ENCODE measurements around the gene PEAK1. TPM values are rescaled to one million over a fixed set of nuclear protein-coding genes. Genes with fewer than 3 reads are reported as not detected.
"Not testable (repeated sequence)": the region's sequence is repeated elsewhere in the genome, so short reads cannot be mapped to it uniquely, and the experiment has no call there.

Gene PEAK1
- total RNA-seq, 2 donors from 2014 or later = 26.2 to 27.0 TPM

DNA sequence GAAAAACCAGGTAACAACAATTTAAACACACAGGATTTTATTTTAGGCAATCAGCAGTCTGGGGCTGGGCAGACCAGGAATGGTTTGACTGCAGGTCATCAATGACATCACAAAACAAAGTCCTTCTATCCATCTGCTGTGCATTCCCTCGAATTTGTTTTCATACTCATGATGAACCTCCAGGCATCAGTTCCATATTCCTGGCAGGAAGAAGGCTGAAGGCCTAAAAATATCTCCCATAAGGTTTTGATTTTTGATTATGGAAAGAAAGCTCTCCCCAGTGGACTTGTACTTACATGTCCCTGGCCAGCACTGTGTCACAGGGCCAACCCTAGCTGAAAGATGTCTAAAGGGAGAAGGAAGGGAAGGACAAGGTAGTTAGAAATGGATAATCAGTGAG lies 107.4 kb downstream of the PEAK1 start:
- ATAC-seq (no peak), DNase-seq (ENCODE audit: low spot score in 2 of 2) (no peak)
- H3K9me3 Mint-ChIP-seq = no peaks in the 10 kb centered on the region
- no peaks in the 10 kb centered on the region for H3K36me3 Mint-ChIP-seq
- H3K27ac Mint-ChIP-seq = no peak overlapping the region

DNA sequence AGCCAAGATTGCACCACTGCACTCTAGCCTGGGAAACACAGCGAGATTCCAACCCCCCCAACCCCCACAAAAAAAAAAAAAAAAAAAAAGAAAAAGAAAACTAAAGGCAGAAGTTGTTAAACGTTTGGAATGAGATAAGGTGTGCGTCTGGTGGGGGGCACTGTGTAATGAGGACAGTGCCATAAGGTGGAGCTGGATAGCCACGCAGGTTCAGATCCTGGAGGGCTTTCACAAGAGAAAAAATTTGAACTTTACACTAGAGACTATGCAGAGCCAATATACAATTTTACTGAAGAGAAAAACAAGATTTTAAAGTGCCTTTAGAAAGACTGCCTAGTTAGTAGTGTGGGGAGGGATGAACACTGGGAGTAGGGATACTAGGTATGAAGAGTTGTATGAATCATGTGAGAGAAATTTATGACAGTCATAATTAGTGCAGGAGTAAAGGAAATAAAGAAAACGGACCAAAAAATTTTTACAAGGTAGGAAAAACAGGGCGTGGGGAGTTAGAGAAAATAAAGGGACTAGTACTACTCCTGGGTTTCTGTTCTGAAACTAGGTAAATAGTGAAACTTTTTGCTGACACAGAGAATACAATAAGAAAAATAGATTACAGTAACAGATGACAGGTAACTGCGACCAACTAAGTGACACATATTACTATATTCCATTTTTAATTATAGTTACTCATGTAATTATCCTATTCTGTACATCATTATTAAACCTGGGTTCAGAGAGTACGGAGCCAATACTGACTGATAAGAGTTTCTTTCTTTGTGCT lies 108.1 kb downstream of the PEAK1 start:
- no peaks in the 10 kb centered on the region for H3K36me3 Mint-ChIP-seq
- ATAC-seq (no peak), DNase-seq (ENCODE audit: low spot score in 2 of 2) (no peak)
- no peaks in the 10 kb centered on the region for H3K9me3 Mint-ChIP-seq
- H3K27ac Mint-ChIP-seq = no peak overlapping the region

- Mint-ChIP-seq H3K27ac (no peak overlapping the region), H3K9me3 (no peaks in the 10 kb centered on the region), H3K36me3 (no peaks in the 10 kb centered on the region)
- ATAC-seq (no peak), DNase-seq (ENCODE audit: low spot score in 2 of 2) (no peak)
These were observed 108.9 kb downstream of the PEAK1 start for GRCh38 chr15:77311020-77311419.

DNA sequence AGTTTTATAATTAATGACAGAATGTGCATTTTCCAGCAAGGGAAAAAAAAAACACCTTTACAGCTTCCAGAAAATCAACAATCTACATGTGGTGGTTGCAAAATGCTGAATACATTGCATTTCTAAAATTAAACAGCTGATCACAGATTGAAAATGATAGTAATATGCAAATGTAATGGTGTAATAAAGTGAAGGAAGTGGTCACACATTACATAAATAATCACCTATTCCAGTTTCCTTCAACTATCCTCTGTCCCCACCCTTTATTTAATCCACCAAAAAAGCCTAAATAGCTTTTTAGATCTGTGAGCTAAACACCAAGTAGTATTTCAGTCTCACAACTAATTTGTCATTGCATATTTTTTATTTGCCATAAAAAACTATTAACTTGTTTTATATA lies 110.5 kb downstream of the PEAK1 start:
- ATAC-seq = no peak
- no peak for DNase-seq (ENCODE audit: low spot score in 2 of 2)
- Mint-ChIP-seq H3K27ac (no peak overlapping the region), H3K9me3 (no peaks in the 10 kb centered on the region), H3K36me3 (no peaks in the 10 kb centered on the region)

DNA sequence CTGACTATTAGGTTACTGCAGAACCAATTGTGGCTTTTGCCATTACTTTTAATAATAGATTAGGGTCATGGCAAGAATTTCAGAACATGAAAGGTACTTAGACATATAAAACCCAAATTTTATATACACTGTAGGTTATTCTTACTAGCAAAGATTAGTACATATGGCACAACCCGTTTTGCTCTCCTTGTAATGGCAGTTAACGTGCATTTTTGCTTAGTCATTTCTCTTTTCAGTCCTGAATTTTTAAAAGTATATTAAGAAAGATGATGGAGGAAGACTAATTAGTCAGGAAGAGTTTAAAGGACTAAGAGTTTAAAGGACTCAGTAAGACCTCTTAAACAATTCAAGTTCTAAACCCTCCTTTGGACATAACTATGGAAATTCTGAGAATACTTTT lies 114.0 kb downstream of the PEAK1 start:
- DNase-seq (ENCODE audit: low spot score in 2 of 2) (no peak), ATAC-seq (no peak)
- no peaks in the 10 kb centered on the region for H3K36me3 Mint-ChIP-seq
- H3K9me3 Mint-ChIP-seq = no peaks in the 10 kb centered on the region
- no peak overlapping the region for H3K27ac Mint-ChIP-seq

GRCh38 chr15:77296773-77297337 lies 123.0 kb downstream of the PEAK1 start:
- ATAC-seq (no peak), DNase-seq (ENCODE audit: low spot score in 2 of 2) (no peak)
- Mint-ChIP-seq H3K27ac (peak overlapping the region in 1 of 2 donors; percentile 12), H3K9me3 (no peaks in the 10 kb centered on the region), H3K36me3 (no peaks in the 10 kb centered on the region)

DNA sequence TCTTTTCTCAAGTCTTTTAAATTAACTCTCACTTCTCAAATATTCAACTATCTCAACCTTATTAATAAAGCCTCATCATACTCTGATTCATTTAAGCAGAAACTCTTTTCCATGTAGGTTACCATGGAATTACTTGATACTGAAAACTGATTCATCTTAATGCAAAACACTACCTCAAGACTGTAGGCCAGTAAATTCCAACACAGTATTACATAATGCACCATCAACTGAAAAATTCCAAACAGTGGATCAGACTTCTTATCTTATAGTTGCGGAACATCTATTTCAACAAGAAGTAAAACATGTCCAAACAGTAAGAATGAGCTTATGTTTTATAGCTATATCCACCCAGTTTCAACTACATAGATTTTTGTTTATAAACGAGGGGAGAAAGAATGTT lies 124.5 kb downstream of the PEAK1 start:
- no peaks in the 10 kb centered on the region for H3K9me3 Mint-ChIP-seq
- no peak overlapping the region for H3K27ac Mint-ChIP-seq
- no peak for DNase-seq (ENCODE audit: low spot score in 2 of 2)
- H3K36me3 Mint-ChIP-seq = no peaks in the 10 kb centered on the region
- ATAC-seq = no peak

DNA sequence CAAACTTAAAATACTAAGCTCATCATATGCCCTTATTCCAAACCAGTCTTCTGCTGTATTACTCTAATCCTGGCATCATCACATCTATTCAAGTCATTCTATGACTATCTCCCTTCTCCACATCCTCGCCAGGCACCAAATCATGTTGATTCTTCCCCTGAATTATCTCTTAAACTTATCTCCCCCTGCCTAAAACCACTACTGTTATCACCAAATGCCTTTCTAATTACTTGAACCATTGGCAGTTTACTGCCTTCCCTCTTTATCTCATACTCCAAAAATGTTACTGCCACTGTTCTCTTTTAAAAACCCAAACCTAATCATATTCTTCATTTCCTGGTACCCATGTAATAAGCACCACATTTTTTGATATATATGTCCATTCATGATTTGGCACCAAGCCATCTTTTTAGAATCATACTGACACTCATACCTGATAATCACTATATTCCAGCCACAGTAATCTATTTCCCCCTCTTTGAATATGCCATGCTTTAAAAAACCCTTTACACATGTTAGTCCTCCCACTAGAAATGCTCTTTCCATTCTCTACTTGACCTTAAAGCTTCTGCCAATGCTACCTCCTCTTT lies 126.8 kb downstream of the PEAK1 start:
- no peak for ATAC-seq
- no peaks in the 10 kb centered on the region for H3K36me3 Mint-ChIP-seq
- DNase-seq (ENCODE audit: low spot score in 2 of 2) = no peak
- H3K9me3 Mint-ChIP-seq = no peaks in the 10 kb centered on the region
- H3K27ac Mint-ChIP-seq = no peak overlapping the region

- DNase-seq (ENCODE audit: low spot score in 2 of 2) (no peak), ATAC-seq (no peak)
- Mint-ChIP-seq H3K9me3 (no peaks in the 10 kb centered on the region), H3K27ac (no peak overlapping the region), H3K36me3 (no peaks in the 10 kb centered on the region)
These were observed 128.8 kb downstream of the PEAK1 start for GRCh38 chr15:77291107-77291506.

GRCh38 chr15:77287385-77287784 lies 132.5 kb downstream of the PEAK1 start:
- ATAC-seq (no peak), DNase-seq (ENCODE audit: low spot score in 2 of 2) (no peak)
- Mint-ChIP-seq H3K36me3 (no peaks in the 10 kb centered on the region), H3K27ac (no peak overlapping the region), H3K9me3 (no peaks in the 10 kb centered on the region)

- Mint-ChIP-seq H3K36me3 (no peaks in the 10 kb centered on the region), H3K9me3 (no peaks in the 10 kb centered on the region), H3K27ac (no peak overlapping the region)
- ATAC-seq (no peak), DNase-seq (ENCODE audit: low spot score in 2 of 2) (no peak)
These were observed 134.6 kb downstream of the PEAK1 start for GRCh38 chr15:77285057-77285997.

DNA sequence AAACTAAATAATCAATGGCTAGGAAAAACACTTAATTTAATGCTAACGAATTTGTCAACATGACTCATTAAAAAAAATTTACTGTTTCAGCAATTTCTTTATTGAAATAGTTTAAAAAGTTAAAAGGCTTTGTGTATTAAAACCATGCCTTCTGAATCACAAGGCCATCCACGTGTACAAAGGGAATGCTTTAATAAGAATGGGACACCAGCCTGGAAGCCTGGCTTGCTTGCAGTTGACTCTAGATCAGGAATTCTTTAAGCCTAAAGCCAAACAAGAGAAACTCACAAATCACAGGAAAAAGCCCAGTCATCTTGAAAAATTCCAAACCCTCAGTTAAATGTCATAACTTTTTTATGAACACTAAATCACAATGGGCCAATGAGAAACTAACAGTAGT lies 137.6 kb downstream of the PEAK1 start:
- no peak overlapping the region for H3K27ac Mint-ChIP-seq
- ATAC-seq (no peak), DNase-seq (ENCODE audit: low spot score in 2 of 2) (no peak)
- no peaks in the 10 kb centered on the region for H3K36me3 Mint-ChIP-seq
- no peaks in the 10 kb centered on the region for H3K9me3 Mint-ChIP-seq

DNA sequence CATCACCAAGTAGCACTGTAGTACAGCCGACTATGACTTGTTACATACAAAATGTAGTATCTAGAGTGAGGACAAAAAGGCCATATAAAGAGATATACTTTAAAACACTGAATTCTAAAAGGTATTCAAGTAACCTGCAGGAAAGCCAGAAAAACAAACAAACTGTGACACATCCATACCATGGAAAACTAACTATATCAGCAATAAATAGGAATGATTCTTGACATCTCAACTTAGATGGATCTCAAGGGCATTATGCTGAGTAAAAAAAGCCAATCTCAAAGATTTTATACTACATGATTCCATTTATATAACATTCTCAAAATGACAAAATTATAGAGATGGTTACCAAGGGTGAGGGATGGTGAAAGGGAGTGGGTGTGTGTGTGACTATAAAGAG lies 143.0 kb downstream of the PEAK1 start:
- Mint-ChIP-seq H3K9me3 (peaks cover 0 to 3% of the 10 kb centered on the region in 2 donors), H3K36me3 (peaks cover 0 to 7% of the 10 kb centered on the region in 2 donors), H3K27ac (no peak overlapping the region)
- DNase-seq (ENCODE audit: low spot score in 2 of 2) = no peak
- ATAC-seq = no peak

GRCh38 chr15:77276096-77276495 lies 143.8 kb downstream of the PEAK1 start:
- Mint-ChIP-seq H3K27ac (no peak overlapping the region), H3K9me3 (peaks cover 0 to 5% of the 10 kb centered on the region in 2 donors), H3K36me3 (peaks cover 0 to 7% of the 10 kb centered on the region in 2 donors)
- DNase-seq (ENCODE audit: low spot score in 2 of 2) = no peak
- no peak for ATAC-seq

- not testable (repeated sequence) for ATAC-seq; H3K9me3 Mint-ChIP-seq; H3K36me3 Mint-ChIP-seq; H3K27ac Mint-ChIP-seq; DNase-seq (ENCODE audit: low spot score in 2 of 2)
These were observed 146.8 kb downstream of the PEAK1 start for GRCh38 chr15:77273136-77273535.

- ATAC-seq = no peak
- H3K36me3 Mint-ChIP-seq = peaks cover 0 to 5% of the 10 kb centered on the region in 2 donors
- DNase-seq (ENCODE audit: low spot score in 2 of 2) = no peak
- peaks cover under 1 to 4% of the 10 kb centered on the region in 2 donors for H3K9me3 Mint-ChIP-seq
- no peak overlapping the region for H3K27ac Mint-ChIP-seq
These were observed 153.1 kb downstream of the PEAK1 start for GRCh38 chr15:77266708-77267386.
